ENCODE data around the gene OTOG.

- TF ChIP-seq CTCF (IDR thresholded peaks at IDR 0.05; ENCODE audit: borderline replicate concordance, extremely low read depth, low read length, poor library complexity, severe bottlenecking): no peak
- no peak for TF ChIP-seq EZH2 (IDR thresholded peaks at IDR 0.05; ENCODE audit: borderline replicate concordance, low read depth, low read length, severe bottlenecking)
These were observed 102.6 kb downstream of the OTOG start for GRCh38 chr11:17649696-17650095.
